ENCODE data around the gene USF3.

DNA sequence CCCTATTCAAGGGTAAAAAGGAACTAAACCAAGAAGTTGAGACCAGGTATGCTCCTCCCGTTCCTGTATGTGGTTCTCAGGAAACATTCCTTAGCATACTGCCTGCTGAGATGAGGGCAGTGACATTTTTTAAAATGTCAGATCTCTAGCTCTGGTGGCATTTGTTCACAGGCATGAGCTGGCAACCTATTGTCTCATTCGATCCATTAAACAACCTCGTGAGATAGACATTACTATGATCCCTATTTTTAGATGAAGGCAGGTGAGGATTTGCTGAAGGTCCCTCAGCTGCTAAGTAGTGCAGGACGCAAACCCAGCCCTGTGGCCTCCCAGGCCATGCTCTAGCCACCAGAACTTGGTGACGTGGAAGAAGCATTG lies 89.2 kb downstream of the USF3 start:
- TF ChIP-seq, protein P1, sequence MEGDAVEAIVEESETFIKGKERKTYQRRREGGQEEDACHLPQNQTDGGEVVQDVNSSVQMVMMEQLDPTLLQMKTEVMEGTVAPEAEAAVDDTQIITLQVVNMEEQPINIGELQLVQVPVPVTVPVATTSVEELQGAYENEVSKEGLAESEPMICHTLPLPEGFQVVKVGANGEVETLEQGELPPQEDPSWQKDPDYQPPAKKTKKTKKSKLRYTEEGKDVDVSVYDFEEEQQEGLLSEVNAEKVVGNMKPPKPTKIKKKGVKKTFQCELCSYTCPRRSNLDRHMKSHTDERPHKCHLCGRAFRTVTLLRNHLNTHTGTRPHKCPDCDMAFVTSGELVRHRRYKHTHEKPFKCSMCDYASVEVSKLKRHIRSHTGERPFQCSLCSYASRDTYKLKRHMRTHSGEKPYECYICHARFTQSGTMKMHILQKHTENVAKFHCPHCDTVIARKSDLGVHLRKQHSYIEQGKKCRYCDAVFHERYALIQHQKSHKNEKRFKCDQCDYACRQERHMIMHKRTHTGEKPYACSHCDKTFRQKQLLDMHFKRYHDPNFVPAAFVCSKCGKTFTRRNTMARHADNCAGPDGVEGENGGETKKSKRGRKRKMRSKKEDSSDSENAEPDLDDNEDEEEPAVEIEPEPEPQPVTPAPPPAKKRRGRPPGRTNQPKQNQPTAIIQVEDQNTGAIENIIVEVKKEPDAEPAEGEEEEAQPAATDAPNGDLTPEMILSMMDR (conservative IDR thresholded peaks at IDR 0.05; ENCODE audit: low read depth in 2 of 2) = no peak
- TF ChIP-seq JUNB (IDR thresholded peaks at IDR 0.05; ENCODE audit: unreplicated experiment) (no peak), EZH2 (IDR thresholded peaks at IDR 0.05; ENCODE audit: low read depth, unreplicated experiment) (no peak), POLR2AphosphoS5 (IDR thresholded peaks at IDR 0.05; ENCODE audit: low read depth) (no peak), EZH2phosphoT487 (IDR thresholded peaks at IDR 0.05; ENCODE audit: unreplicated experiment) (no peak), CREB1 (CRISPR knock-in tag; IDR thresholded peaks at IDR 0.05; ENCODE audit: low read depth) (no peak), ZNF114 (CRISPR knock-in tag; IDR thresholded peaks at IDR 0.05) (no peak), NANOG (IDR thresholded peaks at IDR 0.05; ENCODE audit: borderline replicate concordance) (no peak)
- TF ChIP-seq, protein P2, sequence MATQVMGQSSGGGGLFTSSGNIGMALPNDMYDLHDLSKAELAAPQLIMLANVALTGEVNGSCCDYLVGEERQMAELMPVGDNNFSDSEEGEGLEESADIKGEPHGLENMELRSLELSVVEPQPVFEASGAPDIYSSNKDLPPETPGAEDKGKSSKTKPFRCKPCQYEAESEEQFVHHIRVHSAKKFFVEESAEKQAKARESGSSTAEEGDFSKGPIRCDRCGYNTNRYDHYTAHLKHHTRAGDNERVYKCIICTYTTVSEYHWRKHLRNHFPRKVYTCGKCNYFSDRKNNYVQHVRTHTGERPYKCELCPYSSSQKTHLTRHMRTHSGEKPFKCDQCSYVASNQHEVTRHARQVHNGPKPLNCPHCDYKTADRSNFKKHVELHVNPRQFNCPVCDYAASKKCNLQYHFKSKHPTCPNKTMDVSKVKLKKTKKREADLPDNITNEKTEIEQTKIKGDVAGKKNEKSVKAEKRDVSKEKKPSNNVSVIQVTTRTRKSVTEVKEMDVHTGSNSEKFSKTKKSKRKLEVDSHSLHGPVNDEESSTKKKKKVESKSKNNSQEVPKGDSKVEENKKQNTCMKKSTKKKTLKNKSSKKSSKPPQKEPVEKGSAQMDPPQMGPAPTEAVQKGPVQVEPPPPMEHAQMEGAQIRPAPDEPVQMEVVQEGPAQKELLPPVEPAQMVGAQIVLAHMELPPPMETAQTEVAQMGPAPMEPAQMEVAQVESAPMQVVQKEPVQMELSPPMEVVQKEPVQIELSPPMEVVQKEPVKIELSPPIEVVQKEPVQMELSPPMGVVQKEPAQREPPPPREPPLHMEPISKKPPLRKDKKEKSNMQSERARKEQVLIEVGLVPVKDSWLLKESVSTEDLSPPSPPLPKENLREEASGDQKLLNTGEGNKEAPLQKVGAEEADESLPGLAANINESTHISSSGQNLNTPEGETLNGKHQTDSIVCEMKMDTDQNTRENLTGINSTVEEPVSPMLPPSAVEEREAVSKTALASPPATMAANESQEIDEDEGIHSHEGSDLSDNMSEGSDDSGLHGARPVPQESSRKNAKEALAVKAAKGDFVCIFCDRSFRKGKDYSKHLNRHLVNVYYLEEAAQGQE (IDR thresholded peaks at IDR 0.05; ENCODE audit: unreplicated experiment) = no peak
